Neural cell (in vitro differentiated cells): ENCODE results near the gene KRTAP5-1. TPM values are rescaled to one million over a fixed set of nuclear protein-coding genes. Genes with fewer than 3 reads are reported as not detected.

Source experiments
- H2AFZ ChIP-seq: fragments of 200-600, 300-800 bp; sonication (generic), shearing (Covaris generic); 2 replicates; pipeline ENCODE4 v1.6.0; 2014; ENCODE audit warnings: low read depth, mild to moderate bottlenecking, antibody characterized with exemption, low read length, moderate library complexity
- H3F3A ChIP-seq: fragments of 200-600 bp; shearing (Covaris generic); 2 replicates; pipeline ENCODE4 v1.6.1; 2016; ENCODE audit warnings: mild to moderate bottlenecking, moderate library complexity, mixed read lengths, antibody characterized with exemption, low read length; ENCODE audit not compliant: insufficient read depth, poor library complexity, severe bottlenecking
- H3K27ac ChIP-seq: fragments of 200-600, 300-800 bp; sonication (generic), shearing (Covaris generic); 2 replicates; pipeline ENCODE4 v1.5.1; 2014; ENCODE audit warnings: mild to moderate bottlenecking, low read length, moderate library complexity
- H3K27me3 ChIP-seq: fragments of 300-800, 200-600 bp; sonication (generic), shearing (Covaris generic); 2 replicates; pipeline ENCODE4 v1.6.0; 2014; ENCODE audit warnings: mild to moderate bottlenecking, low read depth, low read length, moderate library complexity; ENCODE audit not compliant: insufficient read depth
- H3K36me3 ChIP-seq: fragments of 300-800, 200-600 bp; sonication (generic), shearing (Covaris generic); 2 replicates; pipeline ENCODE4 v1.5.1; 2014; ENCODE audit warnings: mild to moderate bottlenecking, antibody characterized with exemption, low read length, moderate library complexity; ENCODE audit not compliant: insufficient read depth
- H3K4me2 ChIP-seq: fragments of 300-800, 200-600 bp; sonication (generic), shearing (Covaris generic); 2 replicates; pipeline ENCODE4 v1.6.0; 2014; ENCODE audit warnings: mild to moderate bottlenecking, low read length
- H3K4me3 ChIP-seq: fragments of 300-800, 200-600 bp; sonication (generic), shearing (Covaris generic); 2 replicates; pipeline ENCODE4 v1.5.1; 2014; ENCODE audit warnings: mild to moderate bottlenecking, low read length, moderate library complexity
- H3K79me2 ChIP-seq: fragments of 200-600 bp; shearing (Covaris generic); replicated peaks from 2 replicates; pipeline ENCODE4 v1.6.0; 2014; ENCODE audit warnings: mild to moderate bottlenecking, low read length, moderate library complexity; ENCODE audit not compliant: insufficient read depth
- H3K9ac ChIP-seq: fragments of 300-800, 200-600 bp; sonication (generic), shearing (Covaris generic); 2 replicates; pipeline ENCODE4 v1.6.1; 2016; ENCODE audit warnings: mild to moderate bottlenecking, low read length, mixed read lengths
- H3K9me2 ChIP-seq: fragments of 200-600 bp; shearing (Covaris generic); 2 replicates; pipeline ENCODE4 v1.6.1; 2016; ENCODE audit warnings: mild to moderate bottlenecking, low read length, mixed read lengths; ENCODE audit not compliant: insufficient read depth
- H3K9me3 ChIP-seq: fragments of 200-600, 300-800 bp; sonication (generic), shearing (Covaris generic); 2 replicates; pipeline ENCODE4 v1.6.1; 2016; ENCODE audit warnings: mild to moderate bottlenecking, mixed run types, low read length, moderate library complexity, mixed read lengths
- H4K20me1 ChIP-seq: fragments of 200-600 bp; shearing (Covaris generic); 2 replicates; pipeline ENCODE4 v1.6.1; 2016; ENCODE audit warnings: mild to moderate bottlenecking, mixed run types; ENCODE audit not compliant: insufficient read depth
- EP300 ChIP-seq: fragments of 450-650 bp; conservative IDR thresholded peaks from 2 replicates; pipeline ENCODE4 v1.6.1; 2014; ENCODE audit warnings: antibody characterized with exemption, mild to moderate bottlenecking, moderate library complexity; ENCODE audit not compliant: poor library complexity, severe bottlenecking
- EZH2 ChIP-seq: fragments of 200-600, 300-800 bp; shearing (Covaris generic), sonication (generic); IDR thresholded peaks from 2 replicates; pipeline ENCODE4 v1.6.1; 2014; ENCODE audit warnings: antibody characterized with exemption, low read length, borderline replicate concordance, mild to moderate bottlenecking; ENCODE audit not compliant: insufficient read depth, poor library complexity, severe bottlenecking
- MXI1 ChIP-seq: fragments of 450-650 bp; conservative IDR thresholded peaks from 2 replicates; pipeline ENCODE4 v1.6.1; 2014; ENCODE audit warnings: antibody characterized with exemption, mild to moderate bottlenecking; ENCODE audit not compliant: poor library complexity, severe bottlenecking
- POLR2AphosphoS5 ChIP-seq: IDR thresholded peaks from 2 replicates; pipeline ENCODE4 v1.6.1; 2012
- RAD21 ChIP-seq: fragments of 450-650 bp; conservative IDR thresholded peaks from 2 replicates; pipeline ENCODE4 v1.6.1; 2014; ENCODE audit warnings: antibody characterized with exemption, mild to moderate bottlenecking, moderate library complexity
- SMC3 ChIP-seq: fragments of 450-650 bp; conservative IDR thresholded peaks from 2 replicates; pipeline ENCODE4 v1.6.1; 2014; ENCODE audit warnings: antibody characterized with exemption, mild to moderate bottlenecking, moderate library complexity; ENCODE audit not compliant: poor library complexity
- TAF1 ChIP-seq: IDR thresholded peaks from 2 replicates; pipeline ENCODE4 v1.6.1; 2012; ENCODE audit warnings: low read depth
- polyA plus RNA-seq: library from polyadenylated mRNA; depleted of rRNA; stranded (reverse); fragments of >200 nt; gene quantifications from 2 replicates; pipeline ENCODE4 v1.2.3, GENCODE V29; 2014
- TF ChIP-seq, protein P1 (sequence below): fragments of 450-650 bp; IDR thresholded peaks from 2 replicates; pipeline ENCODE4 v1.5.1; 2014; ENCODE audit warnings: antibody characterized with exemption, mild to moderate bottlenecking, moderate library complexity; ENCODE audit not compliant: poor library complexity, severe bottlenecking
- TF ChIP-seq, protein P2 (sequence below): IDR thresholded peaks from 2 replicates; pipeline ENCODE4 v1.6.1; 2012; ENCODE audit warnings: borderline replicate concordance

The KRTAP5-1 gene
- polyA plus RNA-seq, 1 donor from 2014 or later: not detected

DNA sequence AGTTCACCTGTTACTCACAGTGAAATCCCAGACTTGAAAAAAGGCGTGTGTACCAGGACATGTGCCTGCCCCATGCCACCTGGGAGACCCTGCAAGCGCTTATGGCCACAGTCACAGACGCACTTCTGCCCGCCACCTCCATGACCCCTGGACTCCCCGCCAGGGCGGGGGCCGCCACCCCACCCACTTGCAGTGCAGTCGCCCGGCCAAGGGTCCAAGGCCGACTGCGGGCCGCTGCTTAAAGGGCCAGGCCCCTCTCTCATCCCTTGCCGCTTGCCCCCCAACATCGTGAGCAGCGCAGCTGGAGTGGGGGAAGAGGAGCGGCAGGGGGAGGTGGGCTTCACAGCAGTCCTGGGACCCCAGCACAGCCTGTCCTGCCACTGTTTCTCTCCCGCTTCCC is 23.8 kb downstream of the KRTAP5-1 start:
- Histone ChIP-seq H2AFZ (no peak overlapping the region), H3K4me3 (no peak overlapping the region), H3K36me3 (no peaks in the 10 kb centered on the region), H3K79me2 (peaks cover 7% of the 10 kb centered on the region), H3K9ac (no peak overlapping the region), H3K9me3 (no peaks in the 10 kb centered on the region), H3F3A (no peaks in the 10 kb centered on the region), H3K9me2 (no peaks in the 10 kb centered on the region), H4K20me1 (peaks cover 43% of the 10 kb centered on the region), H3K27ac (no peak overlapping the region), H3K27me3 (no peaks in the 10 kb centered on the region), H3K4me2 (no peak overlapping the region)
- TF ChIP-seq, protein P1, sequence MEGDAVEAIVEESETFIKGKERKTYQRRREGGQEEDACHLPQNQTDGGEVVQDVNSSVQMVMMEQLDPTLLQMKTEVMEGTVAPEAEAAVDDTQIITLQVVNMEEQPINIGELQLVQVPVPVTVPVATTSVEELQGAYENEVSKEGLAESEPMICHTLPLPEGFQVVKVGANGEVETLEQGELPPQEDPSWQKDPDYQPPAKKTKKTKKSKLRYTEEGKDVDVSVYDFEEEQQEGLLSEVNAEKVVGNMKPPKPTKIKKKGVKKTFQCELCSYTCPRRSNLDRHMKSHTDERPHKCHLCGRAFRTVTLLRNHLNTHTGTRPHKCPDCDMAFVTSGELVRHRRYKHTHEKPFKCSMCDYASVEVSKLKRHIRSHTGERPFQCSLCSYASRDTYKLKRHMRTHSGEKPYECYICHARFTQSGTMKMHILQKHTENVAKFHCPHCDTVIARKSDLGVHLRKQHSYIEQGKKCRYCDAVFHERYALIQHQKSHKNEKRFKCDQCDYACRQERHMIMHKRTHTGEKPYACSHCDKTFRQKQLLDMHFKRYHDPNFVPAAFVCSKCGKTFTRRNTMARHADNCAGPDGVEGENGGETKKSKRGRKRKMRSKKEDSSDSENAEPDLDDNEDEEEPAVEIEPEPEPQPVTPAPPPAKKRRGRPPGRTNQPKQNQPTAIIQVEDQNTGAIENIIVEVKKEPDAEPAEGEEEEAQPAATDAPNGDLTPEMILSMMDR: no peak
- TF ChIP-seq EP300 (no peak), POLR2AphosphoS5 (no peak), RAD21 (no peak), EZH2 (no peak)
- TF ChIP-seq, protein P2, sequence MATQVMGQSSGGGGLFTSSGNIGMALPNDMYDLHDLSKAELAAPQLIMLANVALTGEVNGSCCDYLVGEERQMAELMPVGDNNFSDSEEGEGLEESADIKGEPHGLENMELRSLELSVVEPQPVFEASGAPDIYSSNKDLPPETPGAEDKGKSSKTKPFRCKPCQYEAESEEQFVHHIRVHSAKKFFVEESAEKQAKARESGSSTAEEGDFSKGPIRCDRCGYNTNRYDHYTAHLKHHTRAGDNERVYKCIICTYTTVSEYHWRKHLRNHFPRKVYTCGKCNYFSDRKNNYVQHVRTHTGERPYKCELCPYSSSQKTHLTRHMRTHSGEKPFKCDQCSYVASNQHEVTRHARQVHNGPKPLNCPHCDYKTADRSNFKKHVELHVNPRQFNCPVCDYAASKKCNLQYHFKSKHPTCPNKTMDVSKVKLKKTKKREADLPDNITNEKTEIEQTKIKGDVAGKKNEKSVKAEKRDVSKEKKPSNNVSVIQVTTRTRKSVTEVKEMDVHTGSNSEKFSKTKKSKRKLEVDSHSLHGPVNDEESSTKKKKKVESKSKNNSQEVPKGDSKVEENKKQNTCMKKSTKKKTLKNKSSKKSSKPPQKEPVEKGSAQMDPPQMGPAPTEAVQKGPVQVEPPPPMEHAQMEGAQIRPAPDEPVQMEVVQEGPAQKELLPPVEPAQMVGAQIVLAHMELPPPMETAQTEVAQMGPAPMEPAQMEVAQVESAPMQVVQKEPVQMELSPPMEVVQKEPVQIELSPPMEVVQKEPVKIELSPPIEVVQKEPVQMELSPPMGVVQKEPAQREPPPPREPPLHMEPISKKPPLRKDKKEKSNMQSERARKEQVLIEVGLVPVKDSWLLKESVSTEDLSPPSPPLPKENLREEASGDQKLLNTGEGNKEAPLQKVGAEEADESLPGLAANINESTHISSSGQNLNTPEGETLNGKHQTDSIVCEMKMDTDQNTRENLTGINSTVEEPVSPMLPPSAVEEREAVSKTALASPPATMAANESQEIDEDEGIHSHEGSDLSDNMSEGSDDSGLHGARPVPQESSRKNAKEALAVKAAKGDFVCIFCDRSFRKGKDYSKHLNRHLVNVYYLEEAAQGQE: no peak

DNA sequence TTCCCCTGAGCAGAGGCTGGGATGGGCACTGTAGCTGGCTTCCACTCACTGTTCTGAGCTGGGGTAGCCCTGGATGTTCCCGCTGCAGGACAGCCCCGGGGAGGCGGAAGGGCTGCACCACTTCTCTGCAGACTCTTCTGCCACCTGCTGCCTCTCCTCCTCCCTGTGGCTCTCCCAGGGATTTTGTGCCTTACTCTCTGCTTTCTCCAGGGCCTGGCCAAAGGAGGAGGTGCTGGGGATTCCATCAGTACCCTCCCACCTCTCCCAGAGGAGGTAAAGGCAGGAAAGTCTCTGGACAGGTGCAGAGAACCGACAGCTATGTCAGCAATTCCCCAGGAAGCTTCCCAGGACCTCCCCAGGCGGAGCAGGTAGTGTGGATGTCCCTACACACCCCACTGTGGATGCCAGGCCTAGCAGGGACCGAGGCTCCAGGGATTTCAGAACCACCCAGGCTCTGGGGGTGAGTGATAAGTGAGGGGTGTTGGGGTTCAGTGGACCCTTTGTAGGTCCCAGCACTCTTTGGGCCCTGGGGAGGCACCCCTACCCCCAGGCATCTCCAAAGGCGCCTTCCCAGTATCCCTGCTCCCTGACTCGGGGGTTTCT is 24.3 kb downstream of the KRTAP5-1 start:
- H2AFZ ChIP-seq: no peak overlapping the region
- H3K4me3 ChIP-seq: no peak overlapping the region
- peaks cover 2% of the 10 kb centered on the region for H3K79me2 ChIP-seq
- TF ChIP-seq EP300 (no peak), MXI1 (no peak), SMC3 (no peak), RAD21 (no peak), EZH2 (no peak), POLR2AphosphoS5 (no peak), TAF1 (no peak)
- TF ChIP-seq, protein P1: no peak
- TF ChIP-seq, protein P2: no peak
- no peaks in the 10 kb centered on the region for H3K9me3 ChIP-seq
- H3F3A ChIP-seq: no peaks in the 10 kb centered on the region
- H3K4me2 ChIP-seq: no peak overlapping the region
- H3K9ac ChIP-seq: no peak overlapping the region
- H3K27me3 ChIP-seq: no peaks in the 10 kb centered on the region
- no peaks in the 10 kb centered on the region for H3K9me2 ChIP-seq
- peaks cover 38% of the 10 kb centered on the region for H4K20me1 ChIP-seq
- H3K36me3 ChIP-seq: no peaks in the 10 kb centered on the region
- H3K27ac ChIP-seq: no peak overlapping the region
